ENCODE data around the gene TRPV3. TPM values are rescaled to one million over a fixed set of nuclear protein-coding genes. Genes with fewer than 3 reads are reported as not detected.
"Not testable (repeated sequence)": the region's sequence is repeated elsewhere in the genome, so short reads cannot be mapped to it uniquely, and the experiment has no call there.

The TRPV3 gene
- total RNA-seq, 3 donors from 2014 or later: 7.7 to 17.8 (median 8.6) TPM

GRCh38 chr17:3526971-3527370 lies 30.6 kb downstream of the TRPV3 start:
- ATAC-seq: no peak
- TF ChIP-seq CTCF (IDR thresholded peaks at IDR 0.05): no peak
- intact Hi-C loops (cut with DNase I, micrococcal nuclease): no loop called here

GRCh38 chr17:3526491-3526890 lies 31.1 kb downstream of the TRPV3 start:
- H3K4me3 ChIP-seq: no peak overlapping the region

More at GRCh38 chr17:3526971-3527370, 30.6 kb downstream of the TRPV3 start:
- peaks cover 6% of the 10 kb centered on the region for H3K4me1 ChIP-seq (ENCODE audit: low read depth)
- no peak overlapping the region for H3K4me3 ChIP-seq
- no peak for DNase-seq
- H3K36me3 ChIP-seq (ENCODE audit: low read depth): no peaks in the 10 kb centered on the region
- no peaks in the 10 kb centered on the region for H3K9me3 ChIP-seq

GRCh38 chr17:3524024-3524423 lies 33.6 kb downstream of the TRPV3 start:
- Histone ChIP-seq H3K4me3 (no peak overlapping the region), H3K36me3 (ENCODE audit: low read depth) (no peaks in the 10 kb centered on the region), H3K9me3 (no peaks in the 10 kb centered on the region), H3K4me1 (ENCODE audit: low read depth) (no peaks in the 10 kb centered on the region)
- intact Hi-C loops (cut with DNase I, micrococcal nuclease): no loop called here
- TF ChIP-seq CTCF (IDR thresholded peaks at IDR 0.05): no peak
- no peak for ATAC-seq
- DNase-seq: no peak

More at GRCh38 chr17:3526491-3526890, 31.1 kb downstream of the TRPV3 start:
- DNase-seq (no peak), ATAC-seq (no peak)
- no peak for TF ChIP-seq CTCF (IDR thresholded peaks at IDR 0.05)
- Histone ChIP-seq H3K4me1 (ENCODE audit: low read depth) (peaks cover 6% of the 10 kb centered on the region), H3K36me3 (ENCODE audit: low read depth) (no peaks in the 10 kb centered on the region), H3K9me3 (no peaks in the 10 kb centered on the region)
- intact Hi-C loops (cut with DNase I, micrococcal nuclease): no loop called here

- ATAC-seq; H3K4me1 ChIP-seq (ENCODE audit: low read depth); DNase-seq; intact Hi-C loops (cut with DNase I, micrococcal nuclease); H3K4me3 ChIP-seq; H3K9me3 ChIP-seq; H3K36me3 ChIP-seq (ENCODE audit: low read depth): not testable (repeated sequence)
These were observed 38.1 kb downstream of the TRPV3 start for GRCh38 chr17:3519472-3519871.

GRCh38 chr17:3514873-3515272 lies 42.7 kb downstream of the TRPV3 start:
- no peaks in the 10 kb centered on the region for H3K4me1 ChIP-seq (ENCODE audit: low read depth)
- DNase-seq (no peak), ATAC-seq (no peak)
- H3K36me3 ChIP-seq (ENCODE audit: low read depth): no peaks in the 10 kb centered on the region
- TF ChIP-seq CTCF (IDR thresholded peaks at IDR 0.05): no peak
- intact Hi-C loops (cut with DNase I, micrococcal nuclease): no loop called here
- H3K4me3 ChIP-seq: no peak overlapping the region
- no peaks in the 10 kb centered on the region for H3K9me3 ChIP-seq

- intact Hi-C loops (cut with DNase I, micrococcal nuclease); ATAC-seq; DNase-seq: not testable (repeated sequence)
These were observed 43.4 kb downstream of the TRPV3 start for GRCh38 chr17:3514167-3514566.

More at GRCh38 chr17:3514167-3514566, 43.4 kb downstream of the TRPV3 start:
- not testable (repeated sequence) for H3K36me3 ChIP-seq (ENCODE audit: low read depth); H3K4me1 ChIP-seq (ENCODE audit: low read depth); H3K4me3 ChIP-seq; H3K9me3 ChIP-seq

All from mucosa of descending colon (tissue), 3 donors.